ENCODE measurements around the gene AP1B1.

The AP1B1 gene

DNA sequence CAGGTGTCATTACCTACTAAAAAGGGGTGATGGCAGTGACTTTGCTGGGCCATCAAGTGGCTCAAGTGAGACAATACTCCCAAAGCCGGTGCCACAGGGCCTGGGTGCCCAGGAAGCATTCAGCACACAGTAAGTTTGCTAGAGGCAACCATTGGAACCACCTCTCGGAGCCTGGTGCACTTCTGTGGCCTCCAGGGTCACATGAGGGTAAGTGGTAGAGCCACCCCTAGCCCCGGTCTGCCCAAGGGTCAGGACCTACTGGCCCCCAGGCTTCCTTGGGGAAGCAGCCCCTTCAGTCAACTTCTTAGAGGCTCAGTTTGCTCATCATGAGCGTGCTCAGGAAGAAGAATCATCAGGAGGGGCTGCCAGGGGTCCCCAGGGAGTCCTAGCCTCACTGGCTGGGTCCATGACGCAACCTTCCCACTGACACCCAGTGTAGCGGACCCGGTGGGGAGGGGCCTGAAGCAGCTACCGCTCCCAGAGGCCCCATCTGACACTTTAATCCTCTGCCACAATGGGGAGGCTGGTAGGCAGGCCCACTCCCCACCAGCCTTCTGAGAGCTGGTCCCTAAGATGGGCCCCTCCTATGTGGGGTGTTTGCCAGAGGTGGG is 55.4 kb downstream of the AP1B1 start:
- Histone ChIP-seq H3K9me3 (no peaks in the 10 kb centered on the region), H3K36me3 (peaks cover 100% of the 10 kb centered on the region), H3K4me3 (ENCODE audit: low read depth in 1 of 2, low read length in 1 of 2) (no peak overlapping the region), H3K4me1 (ENCODE audit: control insufficient read depth in 1 of 2, insufficient read depth in 1 of 2, low read depth in 1 of 2, low read length in 1 of 2) (no peaks in the 10 kb centered on the region), H3K27ac (no peak overlapping the region), H3K27me3 (no peaks in the 10 kb centered on the region)
- TF ChIP-seq, protein P1, sequence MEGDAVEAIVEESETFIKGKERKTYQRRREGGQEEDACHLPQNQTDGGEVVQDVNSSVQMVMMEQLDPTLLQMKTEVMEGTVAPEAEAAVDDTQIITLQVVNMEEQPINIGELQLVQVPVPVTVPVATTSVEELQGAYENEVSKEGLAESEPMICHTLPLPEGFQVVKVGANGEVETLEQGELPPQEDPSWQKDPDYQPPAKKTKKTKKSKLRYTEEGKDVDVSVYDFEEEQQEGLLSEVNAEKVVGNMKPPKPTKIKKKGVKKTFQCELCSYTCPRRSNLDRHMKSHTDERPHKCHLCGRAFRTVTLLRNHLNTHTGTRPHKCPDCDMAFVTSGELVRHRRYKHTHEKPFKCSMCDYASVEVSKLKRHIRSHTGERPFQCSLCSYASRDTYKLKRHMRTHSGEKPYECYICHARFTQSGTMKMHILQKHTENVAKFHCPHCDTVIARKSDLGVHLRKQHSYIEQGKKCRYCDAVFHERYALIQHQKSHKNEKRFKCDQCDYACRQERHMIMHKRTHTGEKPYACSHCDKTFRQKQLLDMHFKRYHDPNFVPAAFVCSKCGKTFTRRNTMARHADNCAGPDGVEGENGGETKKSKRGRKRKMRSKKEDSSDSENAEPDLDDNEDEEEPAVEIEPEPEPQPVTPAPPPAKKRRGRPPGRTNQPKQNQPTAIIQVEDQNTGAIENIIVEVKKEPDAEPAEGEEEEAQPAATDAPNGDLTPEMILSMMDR (IDR thresholded peaks at IDR 0.05) = no peak

DNA sequence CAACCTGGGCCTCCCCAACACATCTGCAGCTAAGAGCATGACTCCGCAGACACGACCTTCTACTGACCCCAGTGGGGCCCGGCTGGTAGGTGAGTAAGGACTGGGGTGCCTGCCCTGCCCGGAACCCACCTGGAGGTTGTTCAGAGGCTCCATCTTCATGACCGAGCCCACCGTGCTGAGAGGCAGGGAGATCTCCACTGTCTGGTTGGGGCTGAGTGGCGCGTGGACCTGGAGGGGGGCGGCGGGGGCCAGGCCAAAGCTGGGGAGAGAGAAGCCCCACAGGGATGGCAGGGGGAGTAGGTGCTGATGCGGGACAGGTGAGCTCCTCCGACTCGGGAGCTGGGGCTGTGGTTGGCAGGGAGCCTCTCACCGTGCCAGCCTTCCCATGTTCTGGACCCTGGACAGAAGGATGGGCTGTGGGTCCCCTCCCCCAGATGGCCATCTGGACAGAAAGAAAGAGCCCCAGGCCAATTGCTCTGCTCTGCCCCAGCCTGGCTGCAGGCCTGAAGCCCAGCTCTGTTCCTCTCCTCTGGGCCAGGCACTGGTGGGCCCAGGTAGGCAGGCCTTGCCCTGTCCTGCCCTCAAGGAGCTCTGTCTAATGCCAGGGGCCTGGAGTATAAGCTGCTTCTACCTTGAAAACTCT is 56.6 kb downstream of the AP1B1 start:
- H3K4me1 ChIP-seq (ENCODE audit: control insufficient read depth in 1 of 2, insufficient read depth in 1 of 2, low read depth in 1 of 2, low read length in 1 of 2) = no peaks in the 10 kb centered on the region
- no peaks in the 10 kb centered on the region for H3K27me3 ChIP-seq
- peaks cover 100% of the 10 kb centered on the region for H3K36me3 ChIP-seq
- H3K27ac ChIP-seq = no peak overlapping the region
- TF ChIP-seq, protein P1 (IDR thresholded peaks at IDR 0.05) = no peak
- no peak overlapping the region for H3K4me3 ChIP-seq (ENCODE audit: low read depth in 1 of 2, low read length in 1 of 2)
- no peaks in the 10 kb centered on the region for H3K9me3 ChIP-seq

DNA sequence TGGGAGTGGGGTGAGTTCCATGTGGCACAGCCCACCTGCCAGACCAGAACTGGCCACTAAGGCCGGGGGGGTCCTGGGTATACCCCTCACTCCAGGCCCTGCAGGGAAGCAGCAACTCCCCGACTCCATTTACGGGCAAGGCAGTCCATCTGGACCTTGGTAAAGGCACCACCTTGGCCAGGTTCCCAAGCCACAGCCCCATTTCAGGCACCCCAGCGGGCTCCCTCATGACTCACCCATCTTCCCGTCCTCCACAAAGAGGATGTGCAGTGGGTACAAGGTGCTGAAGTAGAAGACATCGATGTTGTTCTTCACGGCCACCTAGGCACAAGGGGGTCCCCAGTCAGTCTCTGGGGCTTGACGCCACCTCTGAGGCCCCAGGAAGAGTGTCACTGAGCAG is 57.2 kb downstream of the AP1B1 start:
- TF ChIP-seq, protein P1 (IDR thresholded peaks at IDR 0.05) = no peak
- Histone ChIP-seq H3K36me3 (peaks cover 100% of the 10 kb centered on the region), H3K27ac (no peak overlapping the region)

DNA sequence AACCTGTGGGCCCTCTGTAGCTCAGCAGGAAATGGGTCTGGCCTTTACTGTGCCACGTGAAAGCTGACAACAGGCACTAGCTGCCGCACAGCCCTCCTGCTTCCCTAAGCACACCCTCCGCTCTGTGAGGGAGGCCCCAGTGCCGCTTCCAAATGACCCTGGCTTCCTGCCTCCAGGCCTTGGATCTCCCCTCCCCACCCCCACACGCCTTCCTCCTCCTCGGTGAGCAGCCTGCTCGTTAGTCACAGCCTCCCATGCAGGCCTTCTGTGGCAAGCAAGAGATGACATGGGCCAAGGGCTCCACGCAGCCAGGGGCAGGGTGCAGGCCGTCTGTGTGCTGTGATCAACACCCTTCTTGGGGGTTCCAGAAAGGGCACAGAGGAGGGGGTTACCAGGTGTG is 57.6 kb downstream of the AP1B1 start:
- no peaks in the 10 kb centered on the region for H3K27me3 ChIP-seq
- H3K36me3 ChIP-seq = peaks cover 100% of the 10 kb centered on the region
- H3K4me1 ChIP-seq (ENCODE audit: control insufficient read depth in 1 of 2, insufficient read depth in 1 of 2, low read depth in 1 of 2, low read length in 1 of 2) = no peaks in the 10 kb centered on the region
- no peak overlapping the region for H3K4me3 ChIP-seq (ENCODE audit: low read depth in 1 of 2, low read length in 1 of 2)
- TF ChIP-seq, protein P1 (IDR thresholded peaks at IDR 0.05) = no peak
- H3K27ac ChIP-seq = no peak overlapping the region
- H3K9me3 ChIP-seq = no peaks in the 10 kb centered on the region

More for the DNA sequence above, 57.2 kb downstream of the AP1B1 start:
- H3K27me3 ChIP-seq = no peaks in the 10 kb centered on the region
- H3K9me3 ChIP-seq = no peaks in the 10 kb centered on the region
- no peaks in the 10 kb centered on the region for H3K4me1 ChIP-seq (ENCODE audit: control insufficient read depth in 1 of 2, insufficient read depth in 1 of 2, low read depth in 1 of 2, low read length in 1 of 2)
- H3K4me3 ChIP-seq (ENCODE audit: low read depth in 1 of 2, low read length in 1 of 2) = no peak overlapping the region

DNA sequence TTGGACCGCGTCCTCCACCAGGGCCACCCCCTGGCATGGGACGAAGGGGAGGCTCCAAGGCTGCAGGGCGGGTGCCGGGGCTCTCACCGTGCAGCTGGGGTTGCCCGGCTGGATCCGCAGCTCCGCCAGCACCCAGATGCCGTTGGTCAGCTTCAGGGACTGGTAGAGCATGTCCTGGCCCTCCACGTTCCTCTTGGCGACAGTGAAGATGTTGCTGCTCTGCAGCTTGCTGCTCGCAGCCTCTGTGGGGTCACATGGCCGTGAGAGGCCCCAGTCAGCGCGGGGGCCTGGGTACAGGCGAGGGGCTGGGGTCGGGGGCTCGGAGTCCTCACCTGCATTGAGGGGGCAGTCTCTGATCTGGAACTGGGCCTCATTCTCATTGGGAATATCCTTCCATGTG is 58.1 kb downstream of the AP1B1 start:
- Histone ChIP-seq H3K4me3 (ENCODE audit: low read depth in 1 of 2, low read length in 1 of 2) (no peak overlapping the region), H3K9me3 (no peaks in the 10 kb centered on the region), H3K36me3 (peaks cover 100% of the 10 kb centered on the region), H3K27ac (no peak overlapping the region), H3K4me1 (ENCODE audit: control insufficient read depth in 1 of 2, insufficient read depth in 1 of 2, low read depth in 1 of 2, low read length in 1 of 2) (no peaks in the 10 kb centered on the region), H3K27me3 (no peaks in the 10 kb centered on the region)
- TF ChIP-seq, protein P1 (IDR thresholded peaks at IDR 0.05) = no peak
